ENCODE measurements around the gene S100A3. TPM values are rescaled to one million over a fixed set of nuclear protein-coding genes. Genes with fewer than 3 reads are reported as not detected.

The S100A3 gene
- total RNA-seq, 1 experiment from 2014 or later, result 0.33 TPM

GRCh38 chr1:153536671-153537375 lies 12.2 kb downstream of the S100A3 start:
- no peak for ATAC-seq
- DNase-seq (ENCODE audit: low spot score), result no peak
- ChIA-PET POLR2A (interaction anchor here (0.9 kb wide), 1 partner anchor 16 kb away, joined by 3 read pairs; no protein-coding TSS in a partner anchor), CTCF (interaction anchor here (0.8 to 10.8 kb wide), 9 partner anchors 8 to 91 kb away, joined by 3 to 188 read pairs (median 5); partner anchors contain the start of genes S100A1, S100A13, S100A2 and S100A4)
- Mint-ChIP-seq H3K4me1 (peaks cover 50% of the 10 kb centered on the region), H3K36me3 (no peaks in the 10 kb centered on the region), H3K27ac (no peak overlapping the region), H3K4me3 (peak overlapping the region; percentile 82), H3K9me3 (no peaks in the 10 kb centered on the region), H3K27me3 (ENCODE audit: low read depth) (peaks cover 41% of the 10 kb centered on the region)
- TF ChIP-seq MYBL2 (CRISPR knock-in tag; IDR thresholded peaks at IDR 0.05), result no peak
- no peak for TF ChIP-seq TP53 (CRISPR knock-in tag; IDR thresholded peaks at IDR 0.05)
- TF ChIP-seq, protein P1, sequence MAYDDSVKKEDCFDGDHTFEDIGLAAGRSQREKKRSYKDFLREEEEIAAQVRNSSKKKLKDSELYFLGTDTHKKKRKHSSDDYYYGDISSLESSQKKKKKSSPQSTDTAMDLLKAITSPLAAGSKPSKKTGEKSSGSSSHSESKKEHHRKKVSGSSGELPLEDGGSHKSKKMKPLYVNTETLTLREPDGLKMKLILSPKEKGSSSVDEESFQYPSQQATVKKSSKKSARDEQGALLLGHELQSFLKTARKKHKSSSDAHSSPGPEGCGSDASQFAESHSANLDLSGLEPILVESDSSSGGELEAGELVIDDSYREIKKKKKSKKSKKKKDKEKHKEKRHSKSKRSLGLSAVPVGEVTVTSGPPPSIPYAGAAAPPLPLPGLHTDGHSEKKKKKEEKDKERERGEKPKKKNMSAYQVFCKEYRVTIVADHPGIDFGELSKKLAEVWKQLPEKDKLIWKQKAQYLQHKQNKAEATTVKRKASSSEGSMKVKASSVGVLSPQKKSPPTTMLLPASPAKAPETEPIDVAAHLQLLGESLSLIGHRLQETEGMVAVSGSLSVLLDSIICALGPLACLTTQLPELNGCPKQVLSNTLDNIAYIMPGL (CRISPR knock-in tag; IDR thresholded peaks at IDR 0.05), result no peak
- TF ChIP-seq JUN (CRISPR knock-in tag; IDR thresholded peaks at IDR 0.05), result no peak
- no peak for TF ChIP-seq NR2C2 (CRISPR knock-in tag; IDR thresholded peaks at IDR 0.05)
- TF ChIP-seq USF2 (CRISPR knock-in tag; IDR thresholded peaks at IDR 0.05), result no peak
- no peak for TF ChIP-seq MLX (CRISPR knock-in tag; IDR thresholded peaks at IDR 0.05)
- TF ChIP-seq, protein P2, sequence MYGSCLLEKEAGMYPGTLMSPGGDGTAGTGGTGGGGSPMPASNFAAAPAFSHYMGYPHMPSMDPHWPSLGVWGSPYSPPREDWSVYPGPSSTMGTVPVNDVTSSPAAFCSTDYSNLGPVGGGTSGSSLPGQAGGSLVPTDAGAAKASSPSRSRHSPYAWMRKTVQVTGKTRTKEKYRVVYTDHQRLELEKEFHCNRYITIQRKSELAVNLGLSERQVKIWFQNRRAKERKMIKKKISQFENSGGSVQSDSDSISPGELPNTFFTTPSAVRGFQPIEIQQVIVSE (CRISPR knock-in tag; IDR thresholded peaks at IDR 0.05; ENCODE audit: borderline replicate concordance), result no peak
- no peak for TF ChIP-seq E2F1 (CRISPR knock-in tag; IDR thresholded peaks at IDR 0.05)

- DNase-seq (ENCODE audit: low spot score) (no peak), ATAC-seq (no peak)
- Mint-ChIP-seq H3K27me3 (ENCODE audit: low read depth) (peaks cover 41% of the 10 kb centered on the region), H3K27ac (no peak overlapping the region), H3K9me3 (no peaks in the 10 kb centered on the region), H3K4me3 (peak overlapping the region; percentile 82), H3K36me3 (no peaks in the 10 kb centered on the region), H3K4me1 (peaks cover 50% of the 10 kb centered on the region)
- ChIA-PET POLR2A (interaction anchor here (0.9 to 3.0 kb wide), 2 partner anchors 16 to 91 kb away, joined by 3 to 13 read pairs; partner anchors contain the start of genes S100A1 and S100A13), CTCF (interaction anchor here (0.6 to 10.8 kb wide), 19 partner anchors 8 to 182 kb away, joined by 3 to 188 read pairs (median 4); partner anchors contain the start of genes CHTOP, S100A1, S100A13 and S100A16)
- TF ChIP-seq, protein P3, sequence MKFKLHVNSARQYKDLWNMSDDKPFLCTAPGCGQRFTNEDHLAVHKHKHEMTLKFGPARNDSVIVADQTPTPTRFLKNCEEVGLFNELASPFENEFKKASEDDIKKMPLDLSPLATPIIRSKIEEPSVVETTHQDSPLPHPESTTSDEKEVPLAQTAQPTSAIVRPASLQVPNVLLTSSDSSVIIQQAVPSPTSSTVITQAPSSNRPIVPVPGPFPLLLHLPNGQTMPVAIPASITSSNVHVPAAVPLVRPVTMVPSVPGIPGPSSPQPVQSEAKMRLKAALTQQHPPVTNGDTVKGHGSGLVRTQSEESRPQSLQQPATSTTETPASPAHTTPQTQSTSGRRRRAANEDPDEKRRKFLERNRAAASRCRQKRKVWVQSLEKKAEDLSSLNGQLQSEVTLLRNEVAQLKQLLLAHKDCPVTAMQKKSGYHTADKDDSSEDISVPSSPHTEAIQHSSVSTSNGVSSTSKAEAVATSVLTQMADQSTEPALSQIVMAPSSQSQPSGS (CRISPR knock-in tag; IDR thresholded peaks at IDR 0.05; ENCODE audit: borderline replicate concordance, low read depth), result no peak
- no peak for TF ChIP-seq PRDM15 (CRISPR knock-in tag; IDR thresholded peaks at IDR 0.05)
- TF ChIP-seq, protein P4, sequence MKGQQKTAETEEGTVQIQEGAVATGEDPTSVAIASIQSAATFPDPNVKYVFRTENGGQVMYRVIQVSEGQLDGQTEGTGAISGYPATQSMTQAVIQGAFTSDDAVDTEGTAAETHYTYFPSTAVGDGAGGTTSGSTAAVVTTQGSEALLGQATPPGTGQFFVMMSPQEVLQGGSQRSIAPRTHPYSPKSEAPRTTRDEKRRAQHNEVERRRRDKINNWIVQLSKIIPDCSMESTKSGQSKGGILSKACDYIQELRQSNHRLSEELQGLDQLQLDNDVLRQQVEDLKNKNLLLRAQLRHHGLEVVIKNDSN (CRISPR knock-in tag; IDR thresholded peaks at IDR 0.05), result peak; percentile 71
- TF ChIP-seq CREM (CRISPR knock-in tag; IDR thresholded peaks at IDR 0.05), result no peak
- TF ChIP-seq, protein P1 (CRISPR knock-in tag; IDR thresholded peaks at IDR 0.05), result no peak
- TF ChIP-seq ATF3 (CRISPR knock-in tag; conservative IDR thresholded peaks at IDR 0.05), result no peak
- TF ChIP-seq ZNF396 (CRISPR knock-in tag; IDR thresholded peaks at IDR 0.05; ENCODE audit: borderline replicate concordance), result no peak
- TF ChIP-seq, protein P5, sequence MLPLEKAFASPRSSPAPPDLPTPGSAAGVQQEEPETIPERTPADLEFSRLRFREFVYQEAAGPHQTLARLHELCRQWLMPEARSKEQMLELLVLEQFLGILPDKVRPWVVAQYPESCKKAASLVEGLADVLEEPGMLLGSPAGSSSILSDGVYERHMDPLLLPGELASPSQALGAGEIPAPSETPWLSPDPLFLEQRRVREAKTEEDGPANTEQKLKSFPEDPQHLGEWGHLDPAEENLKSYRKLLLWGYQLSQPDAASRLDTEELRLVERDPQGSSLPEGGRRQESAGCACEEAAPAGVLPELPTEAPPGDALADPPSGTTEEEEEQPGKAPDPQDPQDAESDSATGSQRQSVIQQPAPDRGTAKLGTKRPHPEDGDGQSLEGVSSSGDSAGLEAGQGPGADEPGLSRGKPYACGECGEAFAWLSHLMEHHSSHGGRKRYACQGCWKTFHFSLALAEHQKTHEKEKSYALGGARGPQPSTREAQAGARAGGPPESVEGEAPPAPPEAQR (CRISPR knock-in tag; IDR thresholded peaks at IDR 0.05), result no peak
Measured at GRCh38 chr1:153536012-153536670, 12.9 kb downstream of the S100A3 start.
